GM21526 (cell line): ENCODE measurements around the gene LAMA3.

ENCODE experiments used
- ATAC-seq: cut with Tn5 transposase; IDR thresholded peaks from one replicate; pipeline ENCODE4 v1.9.1; 2021; ENCODE audit warnings: moderate library complexity; ENCODE audit not compliant: unreplicated experiment, low FRiP score

LAMA3 gene

DNA sequence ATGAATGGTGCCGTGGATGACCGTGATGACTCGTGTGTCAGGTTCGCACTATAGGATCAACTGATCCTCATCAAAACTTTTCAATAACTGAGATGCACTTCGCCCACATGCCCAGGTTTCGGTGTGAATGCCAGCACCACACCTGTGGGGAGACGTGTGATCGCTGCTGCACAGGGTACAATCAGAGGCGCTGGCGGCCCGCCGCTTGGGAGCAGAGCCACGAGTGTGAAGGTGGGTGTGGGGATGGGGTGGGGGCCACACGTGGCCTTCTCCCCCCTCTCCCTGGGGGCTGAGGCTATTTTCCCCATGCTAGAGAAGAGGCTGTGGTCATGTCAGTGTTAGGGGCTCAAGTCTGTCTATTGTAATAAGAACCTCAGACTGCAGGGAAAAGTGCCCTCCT lies 69.0 kb downstream of the LAMA3 start:
- no peak for ATAC-seq

DNA sequence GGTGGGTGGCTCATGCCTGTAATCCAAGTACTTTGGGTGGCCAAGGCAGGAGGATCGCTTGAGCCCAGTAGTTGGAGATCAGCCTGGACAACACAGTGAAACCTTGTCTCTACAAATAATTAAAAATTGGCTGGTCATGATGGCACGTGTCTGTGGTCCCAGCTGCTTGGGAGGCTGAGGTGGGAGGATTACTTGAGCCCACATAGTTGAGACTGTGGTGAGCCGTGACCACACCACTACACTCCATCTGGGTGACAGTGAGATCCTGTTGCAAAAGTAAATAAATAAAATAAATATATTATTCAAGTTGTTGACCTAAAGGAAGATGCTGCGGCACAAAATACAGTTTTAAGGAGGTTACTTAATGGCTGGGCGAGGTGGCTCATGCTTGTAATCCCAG lies 72.7 kb downstream of the LAMA3 start:
- ATAC-seq, result no peak

- no peak for ATAC-seq
These were observed 74.1 kb downstream of the LAMA3 start for GRCh38 chr18:23763343-23763742.

- no peak for ATAC-seq
These were observed 76.7 kb downstream of the LAMA3 start for GRCh38 chr18:23765931-23766330.

DNA sequence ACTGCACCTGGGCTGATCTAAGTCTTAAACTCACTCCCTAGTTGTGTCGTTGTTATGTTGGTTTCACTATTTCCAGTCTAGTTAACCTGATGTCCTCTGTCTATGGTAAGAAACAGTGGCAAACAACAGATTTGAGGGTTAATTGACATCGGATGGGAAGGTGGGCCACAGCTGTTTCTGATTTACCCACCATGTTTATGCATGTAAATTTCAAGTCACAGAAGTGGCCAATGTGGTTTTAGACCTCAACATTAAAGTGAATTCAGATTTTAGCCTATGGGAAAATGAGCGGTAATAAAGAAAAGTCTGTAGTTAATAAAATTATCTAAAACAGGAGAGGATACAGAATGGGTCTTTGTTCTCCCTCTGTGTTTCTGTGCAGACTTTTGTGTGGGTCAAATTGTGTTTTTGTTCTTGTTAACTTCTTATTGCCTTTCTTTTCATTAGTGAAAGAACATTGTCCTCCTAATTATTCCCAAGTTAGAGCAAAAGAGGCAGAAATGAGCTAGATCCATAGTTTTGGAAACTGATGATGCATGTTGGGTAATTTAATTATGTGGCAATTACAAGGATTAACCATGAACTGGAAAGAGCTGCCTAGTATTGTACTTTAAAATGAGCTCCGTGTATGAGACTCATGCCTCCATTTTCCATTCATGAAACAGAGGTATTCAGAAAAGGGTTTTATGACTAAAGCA lies 83.2 kb downstream of the LAMA3 start:
- no peak for ATAC-seq

DNA sequence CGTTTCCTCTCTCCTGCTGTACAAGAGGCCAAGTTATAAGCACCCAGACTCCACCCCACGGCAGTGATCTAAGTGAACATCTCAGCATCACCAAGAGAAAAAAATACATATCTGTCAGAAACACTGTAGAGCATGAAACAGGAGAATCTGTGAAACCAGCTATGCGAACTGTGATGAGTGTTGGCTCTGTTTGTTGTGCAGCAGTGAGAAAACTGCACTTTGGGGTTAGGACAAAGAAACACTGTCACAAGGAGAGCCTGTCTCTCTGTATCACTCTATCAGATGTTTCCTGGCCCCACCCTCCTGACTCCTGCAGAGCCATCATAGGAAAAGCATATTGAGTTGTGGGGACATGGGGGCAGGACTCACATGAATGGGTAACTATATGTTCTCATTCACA lies 87.1 kb downstream of the LAMA3 start:
- no peak for ATAC-seq

DNA sequence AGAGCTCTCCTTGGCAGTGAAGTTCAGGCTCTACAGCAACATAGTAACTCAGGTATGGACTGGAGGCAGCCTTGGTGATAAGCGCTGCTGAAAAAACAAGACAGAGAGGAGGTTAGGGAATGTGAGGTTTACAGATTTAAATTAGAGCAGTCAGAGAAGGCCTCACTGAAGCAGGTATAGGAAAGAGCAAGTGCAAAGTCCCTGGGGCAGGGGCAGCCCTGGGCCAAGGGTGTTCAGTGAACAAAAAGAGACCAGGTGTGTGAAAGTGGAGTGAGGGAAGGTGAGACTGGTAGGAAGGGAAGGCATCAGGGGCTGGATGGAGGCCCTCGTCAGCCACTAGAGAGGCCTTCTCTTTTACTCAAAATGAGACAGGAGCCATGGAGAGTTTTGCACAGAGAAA lies 89.6 kb downstream of the LAMA3 start:
- no peak for ATAC-seq

DNA sequence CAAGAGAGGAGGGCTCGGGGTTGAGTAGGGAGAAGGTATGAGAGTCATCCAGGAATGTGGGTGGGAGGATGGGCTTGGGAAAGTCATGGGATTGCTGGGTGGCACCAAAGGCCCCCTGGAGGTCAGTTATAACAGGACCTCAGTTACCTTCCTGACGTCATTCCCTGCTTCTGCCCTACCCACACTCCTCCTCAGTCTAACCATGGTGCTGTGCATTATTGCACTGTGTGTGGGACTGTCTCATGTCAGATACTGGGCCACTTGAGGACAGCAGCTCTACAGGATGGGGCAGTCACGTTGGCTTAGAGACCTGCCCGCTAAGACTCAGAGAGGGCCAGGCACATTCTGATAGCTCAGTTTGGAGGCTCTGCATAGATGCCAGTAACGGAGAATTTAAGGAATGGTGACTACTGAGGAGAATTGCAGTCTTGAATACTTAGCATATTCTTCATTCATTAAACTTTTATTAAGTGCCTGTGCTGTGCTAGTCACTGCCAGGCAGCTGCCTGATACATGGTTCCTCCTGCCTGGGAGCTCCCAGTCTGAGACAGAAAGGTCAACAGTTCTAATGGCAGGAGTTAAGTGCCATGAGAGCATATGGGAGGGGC lies 90.5 kb downstream of the LAMA3 start:
- ATAC-seq, result no peak

- no peak for ATAC-seq
These were observed 95.6 kb downstream of the LAMA3 start for GRCh38 chr18:23784832-23785245.

DNA sequence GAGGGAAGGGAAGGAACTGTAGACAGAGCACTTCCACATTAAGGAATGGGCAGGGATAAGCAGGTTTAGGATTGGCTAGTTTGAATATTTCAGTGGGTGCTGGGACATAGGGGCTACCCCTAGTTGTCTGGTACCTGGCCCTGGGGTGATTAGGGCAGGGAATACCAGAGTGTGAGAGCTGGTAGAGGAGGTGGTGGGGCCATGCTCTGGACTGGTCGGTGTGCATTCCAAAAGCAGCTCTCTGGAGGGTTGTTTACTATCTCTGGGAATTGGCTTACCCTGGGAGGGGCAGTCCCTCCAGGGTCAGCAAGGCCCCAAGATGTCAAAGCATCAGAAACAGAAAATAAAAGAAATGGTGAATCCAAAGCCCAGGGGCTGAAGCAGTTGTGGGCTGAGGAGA lies 103.8 kb downstream of the LAMA3 start:
- ATAC-seq, result no peak

DNA sequence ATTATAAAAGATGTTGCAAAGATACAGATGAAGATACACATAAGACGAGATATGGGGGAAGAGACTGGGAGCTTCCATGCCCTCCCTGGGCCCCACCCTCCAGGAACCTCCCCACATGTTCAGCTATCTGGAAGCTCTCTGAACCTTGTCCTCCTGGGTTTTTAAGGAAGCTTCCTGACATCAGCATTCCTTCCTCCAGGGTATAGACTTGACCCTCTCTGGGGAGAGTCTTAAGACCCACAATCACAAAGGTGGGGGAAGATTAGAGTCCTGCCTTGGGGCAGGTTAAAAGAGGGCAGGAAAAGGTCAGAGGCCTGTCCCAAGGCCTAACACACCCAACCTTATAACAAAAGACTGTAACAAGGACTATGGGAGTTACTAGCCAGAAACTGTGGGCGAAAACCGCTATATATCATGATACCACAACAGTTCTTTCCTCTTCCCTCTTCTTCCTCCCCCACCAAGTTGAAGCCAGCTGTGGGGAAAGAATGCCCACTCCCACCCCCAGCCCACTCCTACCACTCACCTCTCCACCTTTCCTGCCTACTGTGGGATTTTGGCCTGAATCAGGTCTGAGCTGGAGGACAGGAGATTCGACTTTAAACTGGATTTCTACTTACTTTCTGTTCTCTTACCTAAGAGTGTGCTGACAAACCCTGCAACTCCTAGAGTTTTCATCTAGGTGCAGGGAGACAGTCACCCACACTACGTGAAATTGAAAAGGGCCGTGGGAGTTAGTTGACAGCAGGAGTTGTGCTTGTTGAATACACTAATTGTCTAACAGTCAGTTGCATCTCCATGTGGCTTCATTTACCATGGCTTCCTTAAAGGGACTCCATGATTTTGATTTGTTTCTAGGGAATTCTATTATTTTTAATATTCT lies 105.0 kb downstream of the LAMA3 start:
- no peak for ATAC-seq

DNA sequence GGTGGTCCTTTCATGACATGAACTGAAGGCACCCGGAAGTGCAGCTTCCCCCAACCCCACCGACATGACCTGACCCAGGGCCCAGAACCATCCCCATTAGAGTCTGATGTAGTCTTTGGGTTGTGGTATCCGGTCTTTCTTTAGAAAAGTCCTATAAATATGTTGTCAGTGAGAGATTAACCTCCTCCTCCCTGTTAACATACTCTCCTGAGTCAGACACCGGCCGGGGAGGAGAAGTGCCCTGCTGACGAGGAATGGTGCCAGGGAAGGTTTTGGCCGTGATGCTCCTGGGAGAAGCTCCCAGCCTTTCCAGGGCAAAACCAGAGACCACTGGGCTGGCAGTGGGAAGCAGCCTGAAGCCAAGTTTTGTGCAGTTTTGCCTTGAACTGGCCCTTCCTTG lies 109.0 kb downstream of the LAMA3 start:
- no peak for ATAC-seq

DNA sequence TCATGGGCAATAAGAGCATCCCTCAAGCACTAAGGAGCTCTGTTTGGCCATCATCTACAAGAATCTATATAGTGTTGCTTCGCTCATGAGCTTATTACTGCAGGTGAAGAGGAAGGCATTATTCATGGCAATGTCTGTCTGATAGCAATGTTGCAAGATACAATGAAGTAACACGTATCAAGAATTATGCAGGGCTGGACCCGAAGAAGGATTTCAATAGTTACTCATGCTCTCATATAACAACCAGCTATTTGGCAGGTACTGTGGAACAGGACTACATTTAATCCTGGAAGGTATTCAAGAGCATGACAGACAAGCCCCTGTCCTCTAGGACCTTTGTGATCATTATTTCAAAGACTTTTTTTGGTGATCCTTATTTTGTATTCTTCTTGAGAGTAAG lies 109.6 kb downstream of the LAMA3 start:
- ATAC-seq, result no peak

DNA sequence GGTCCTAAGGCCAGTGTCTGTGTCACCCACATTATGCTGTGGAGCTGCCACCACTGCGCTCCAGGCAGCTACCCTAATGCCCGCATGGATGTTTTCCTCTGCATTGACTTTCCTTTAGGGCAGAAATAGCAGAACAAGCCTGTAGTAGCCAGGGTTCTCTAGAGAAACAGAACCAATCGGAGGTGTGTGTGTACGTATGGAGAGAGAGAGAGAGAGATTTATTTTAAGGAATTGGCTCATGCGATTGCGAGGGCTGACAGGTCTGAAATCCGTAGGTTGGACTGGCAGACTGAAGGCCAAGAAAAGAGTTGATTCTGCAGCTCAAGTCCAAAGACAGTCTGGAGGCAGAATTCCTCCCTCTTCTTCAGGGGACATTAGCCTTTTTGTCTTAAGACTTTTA lies 110.3 kb downstream of the LAMA3 start:
- no peak for ATAC-seq

GRCh38 chr18:23800902-23801301 lies 111.6 kb downstream of the LAMA3 start:
- no peak for ATAC-seq

DNA sequence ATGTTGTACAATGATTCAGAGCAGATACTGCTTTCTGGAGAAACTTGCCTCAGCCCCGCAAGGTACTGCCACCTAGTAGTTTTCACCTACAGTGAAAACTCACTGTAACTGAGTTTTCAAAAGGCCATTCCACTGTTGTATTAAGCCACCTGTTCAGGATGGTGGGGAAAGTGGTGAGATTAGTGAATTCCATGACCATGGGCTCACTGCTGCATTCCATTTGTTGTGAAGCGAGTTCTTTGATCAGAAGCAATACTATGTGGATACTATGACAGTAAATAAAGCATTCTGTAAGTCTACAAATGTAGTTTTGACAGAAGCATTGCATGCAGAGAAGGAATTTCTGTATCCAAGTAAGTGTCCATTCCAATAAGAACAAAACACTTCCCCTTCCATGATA lies 113.6 kb downstream of the LAMA3 start:
- ATAC-seq, result no peak

DNA sequence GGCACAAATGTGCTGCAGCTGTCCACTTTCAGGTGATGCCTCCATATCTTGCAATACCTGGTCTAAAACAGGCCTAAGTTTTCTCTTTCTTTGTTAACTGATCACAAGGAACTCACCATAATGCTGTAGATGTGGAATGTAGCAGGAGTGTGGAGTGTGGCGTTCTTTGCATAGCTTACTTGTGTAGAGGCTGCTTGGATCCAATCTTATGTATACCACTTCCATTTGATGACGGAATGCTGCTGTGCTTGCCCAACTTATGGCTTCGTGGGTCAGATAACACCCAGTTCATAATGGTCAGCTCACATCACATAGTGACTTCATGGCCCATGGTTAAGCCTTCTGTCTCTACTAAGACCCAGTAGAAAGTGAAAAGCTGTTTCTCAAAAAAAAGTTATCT lies 114.5 kb downstream of the LAMA3 start:
- ATAC-seq, result no peak

DNA sequence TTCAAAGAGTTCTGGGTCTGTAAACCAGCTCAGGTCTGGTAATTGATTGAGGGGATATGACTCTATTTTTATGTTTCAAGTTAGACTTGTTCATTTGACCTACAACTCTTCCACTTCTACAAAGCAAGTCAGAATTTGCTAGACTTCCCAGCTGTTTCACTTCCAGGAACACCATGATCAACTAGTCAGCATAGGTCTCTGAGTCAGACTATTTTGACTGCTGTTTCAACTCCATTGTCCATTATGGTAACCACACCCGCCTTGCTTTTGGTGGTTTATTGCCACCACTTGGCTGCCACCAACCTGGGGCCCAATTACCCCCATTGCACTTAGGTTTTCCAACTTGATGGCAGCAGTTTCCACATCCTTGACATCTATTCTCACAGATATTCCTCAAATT lies 116.6 kb downstream of the LAMA3 start:
- no peak for ATAC-seq

- no peak for ATAC-seq
These were observed 120.2 kb downstream of the LAMA3 start for GRCh38 chr18:23809415-23809814.

DNA sequence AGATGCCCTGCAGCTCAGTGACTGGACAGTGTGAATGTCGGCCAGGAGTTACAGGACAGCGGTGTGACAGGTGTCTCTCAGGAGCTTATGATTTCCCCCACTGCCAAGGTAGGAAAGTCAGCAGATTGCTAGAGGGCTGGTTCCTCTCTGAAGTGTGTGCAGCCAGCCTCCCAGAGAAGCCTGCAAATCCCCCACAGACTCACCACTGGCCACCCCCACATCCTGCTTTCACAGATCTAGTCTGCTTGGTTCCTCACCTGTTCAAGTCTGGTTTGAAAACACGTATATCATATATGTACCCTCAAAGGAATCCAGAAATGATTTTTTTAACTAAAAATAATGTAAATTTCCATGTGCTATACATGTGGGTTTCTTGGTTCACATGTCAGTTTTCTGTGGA lies 121.1 kb downstream of the LAMA3 start:
- ATAC-seq, result no peak

- no peak for ATAC-seq
These were observed 121.9 kb downstream of the LAMA3 start for GRCh38 chr18:23811176-23811575.
